Neural progenitor cell (in vitro differentiated cells): ENCODE measurements around the gene DQX1. TPM values are rescaled to one million over a fixed set of nuclear protein-coding genes. Genes with fewer than 3 reads are reported as not detected.

Experiments
- DNase-seq: peaks from one replicate; pipeline ENCODE4 v3.0.0-alpha.2; 2016; ENCODE audit warnings: low spot score
- H2AFZ ChIP-seq: fragments of 200-600 bp; sonication (generic); replicated peaks from 2 replicates; pipeline ENCODE4 v1.6.1; 2016; ENCODE audit warnings: antibody characterized with exemption
- H3F3A ChIP-seq: fragments of 200-600 bp; sonication (generic); 2 replicates; pipeline ENCODE4 v1.6.1; 2016; ENCODE audit warnings: antibody characterized with exemption, low read depth
- H3K27ac ChIP-seq: fragments of 200-600 bp; sonication (generic); 2 replicates; pipeline ENCODE4 v1.5.1; 2016; ENCODE audit warnings: mild to moderate bottlenecking
- H3K27me3 ChIP-seq: fragments of 200-600 bp; sonication (generic); 2 replicates; pipeline ENCODE4 v1.6.1; 2016; ENCODE audit warnings: mild to moderate bottlenecking, moderate library complexity
- H3K36me3 ChIP-seq: fragments of 200-600 bp; sonication (generic); 2 replicates; pipeline ENCODE4 v1.5.1; 2016
- H3K4me1 ChIP-seq: fragments of 200-600 bp; sonication (generic); 2 replicates; pipeline ENCODE4 v1.6.1; 2016; ENCODE audit warnings: mixed run types
- H3K4me2 ChIP-seq: fragments of 200-600 bp; sonication (generic); 2 replicates; pipeline ENCODE4 v1.6.1; 2016
- H3K4me3 ChIP-seq: fragments of 200-600 bp; sonication (generic); 2 replicates; pipeline ENCODE4 v1.5.1; 2016
- H3K79me2 ChIP-seq: fragments of 200-600 bp; sonication (generic); 2 replicates; pipeline ENCODE4 v1.6.1; 2016; ENCODE audit warnings: low read depth
- H3K9ac ChIP-seq: fragments of 200-600 bp; sonication (generic); 2 replicates; pipeline ENCODE4 v1.6.1; 2016
- H3K9me3 ChIP-seq: fragments of 200-600 bp; sonication (generic); 2 replicates; pipeline ENCODE4 v1.5.1; 2016; ENCODE audit warnings: low read depth
- H4K20me1 ChIP-seq: fragments of 200-600 bp; sonication (generic); 2 replicates; pipeline ENCODE4 v1.6.1; 2016; ENCODE audit warnings: low read depth
- H3K27ac Mint-ChIP-seq: 3 replicates; pipeline ENCODE4 v1.8.0; 2021; ENCODE audit warnings: mixed read lengths
- H3K27me3 Mint-ChIP-seq: 2 replicates; pipeline ENCODE4 v1.8.0; 2022; ENCODE audit warnings: low read depth, mild to moderate bottlenecking, inconsistent platforms, moderate library complexity, mixed read lengths; ENCODE audit not compliant: insufficient read depth
- H3K36me3 Mint-ChIP-seq: 3 replicates; pipeline ENCODE4 v1.8.0; 2021; ENCODE audit warnings: mixed read lengths
- H3K4me1 Mint-ChIP-seq: 3 replicates; pipeline ENCODE4 v1.8.0; 2021; ENCODE audit warnings: mixed read lengths
- H3K4me3 Mint-ChIP-seq: 3 replicates; pipeline ENCODE4 v1.8.0; 2021; ENCODE audit warnings: mild to moderate bottlenecking, moderate library complexity, mixed read lengths
- H3K9me3 Mint-ChIP-seq: 3 replicates; pipeline ENCODE4 v1.8.0; 2020; ENCODE audit warnings: mixed read lengths
- CTCF ChIP-seq: fragments of 200-600 bp; sonication (generic); IDR thresholded peaks from 2 replicates; pipeline ENCODE4 v1.5.1; 2017; ENCODE audit warnings: antibody characterized with exemption, mild to moderate bottlenecking
- EZH2 ChIP-seq: fragments of 200-600 bp; sonication (generic); IDR thresholded peaks from 2 replicates; pipeline ENCODE4 v1.6.1; 2017; ENCODE audit warnings: antibody characterized with exemption, mild to moderate bottlenecking, moderate library complexity
- EZH2phosphoT487 ChIP-seq: fragments of 200-600 bp; sonication (generic); IDR thresholded peaks from 2 replicates; pipeline ENCODE4 v1.6.1; 2017; ENCODE audit warnings: antibody characterized with exemption
- total RNA-seq: library from RNA; depleted of rRNA; stranded (reverse); fragments of >200 nt; gene quantifications from 2 replicates; pipeline ENCODE4 v1.2.3, GENCODE V29; 2015; ENCODE audit warnings: low replicate concordance

Gene DQX1
- total RNA-seq, 1 donor from 2014 or later: 0.11 TPM

- no peaks in the 10 kb centered on the region for H3K4me1 Mint-ChIP-seq
- H2AFZ ChIP-seq: no peak overlapping the region
- peaks cover 2% of the 10 kb centered on the region for H3K27me3 Mint-ChIP-seq
- no peaks in the 10 kb centered on the region for H3K36me3 ChIP-seq
- TF ChIP-seq EZH2phosphoT487 (no peak), EZH2 (no peak), CTCF (no peak)
- no peaks in the 10 kb centered on the region for H3F3A ChIP-seq
- H3K27ac ChIP-seq: no peak overlapping the region
- no peaks in the 10 kb centered on the region for H3K79me2 ChIP-seq
- H3K4me2 ChIP-seq: no peak overlapping the region
- peaks cover 22% of the 10 kb centered on the region for H3K27me3 ChIP-seq
- no peak overlapping the region for H3K4me3 ChIP-seq
- no peaks in the 10 kb centered on the region for H3K9me3 ChIP-seq
- H3K4me1 ChIP-seq: no peaks in the 10 kb centered on the region
- no peak overlapping the region for H3K9ac ChIP-seq
- H3K27ac Mint-ChIP-seq: no peak overlapping the region
- H3K36me3 Mint-ChIP-seq: no peaks in the 10 kb centered on the region
- no peak for DNase-seq
- no peaks in the 10 kb centered on the region for H4K20me1 ChIP-seq
- no peak overlapping the region for H3K4me3 Mint-ChIP-seq
- no peaks in the 10 kb centered on the region for H3K9me3 Mint-ChIP-seq
Observed at GRCh38 chr2:74567881-74568280, 41.9 kb upstream of the DQX1 start.

GRCh38 chr2:74566754-74567085, 40.7 kb upstream of the DQX1 start:
- H3K4me1 Mint-ChIP-seq: peaks cover 2% of the 10 kb centered on the region
- Histone ChIP-seq H3K36me3 (no peaks in the 10 kb centered on the region), H4K20me1 (no peaks in the 10 kb centered on the region), H3K9ac (no peak overlapping the region), H3F3A (no peaks in the 10 kb centered on the region), H3K4me2 (no peak overlapping the region), H3K4me3 (no peak overlapping the region), H3K79me2 (no peaks in the 10 kb centered on the region), H3K9me3 (no peaks in the 10 kb centered on the region), H3K4me1 (no peaks in the 10 kb centered on the region), H2AFZ (no peak overlapping the region), H3K27me3 (peaks cover 33% of the 10 kb centered on the region), H3K27ac (no peak overlapping the region)
- H3K9me3 Mint-ChIP-seq: no peaks in the 10 kb centered on the region
- H3K36me3 Mint-ChIP-seq: no peaks in the 10 kb centered on the region
- H3K27ac Mint-ChIP-seq: no peak overlapping the region
- DNase-seq: no peak
- H3K27me3 Mint-ChIP-seq: peaks cover 7% of the 10 kb centered on the region
- no peak for TF ChIP-seq EZH2phosphoT487
- TF ChIP-seq CTCF: no peak
- TF ChIP-seq EZH2: no peak
- H3K4me3 Mint-ChIP-seq: no peak overlapping the region

GRCh38 chr2:74566076-74566753, 40.2 kb upstream of the DQX1 start:
- no peaks in the 10 kb centered on the region for H4K20me1 ChIP-seq
- peaks cover 2% of the 10 kb centered on the region for H3K4me1 Mint-ChIP-seq
- H3K27me3 ChIP-seq: peaks cover 38% of the 10 kb centered on the region
- no peaks in the 10 kb centered on the region for H3K9me3 ChIP-seq
- H3K27ac ChIP-seq: no peak overlapping the region
- no peak for DNase-seq
- no peak overlapping the region for H3K4me3 Mint-ChIP-seq
- no peaks in the 10 kb centered on the region for H3K4me1 ChIP-seq
- no peak overlapping the region for H3K27ac Mint-ChIP-seq
- peaks cover 7% of the 10 kb centered on the region for H3K27me3 Mint-ChIP-seq
- H3K79me2 ChIP-seq: no peaks in the 10 kb centered on the region
- H3K4me2 ChIP-seq: no peak overlapping the region
- no peak overlapping the region for H2AFZ ChIP-seq
- no peaks in the 10 kb centered on the region for H3K36me3 ChIP-seq
- H3K4me3 ChIP-seq: no peak overlapping the region
- no peaks in the 10 kb centered on the region for H3K9me3 Mint-ChIP-seq
- no peak overlapping the region for H3K9ac ChIP-seq
- no peaks in the 10 kb centered on the region for H3F3A ChIP-seq
- no peaks in the 10 kb centered on the region for H3K36me3 Mint-ChIP-seq
- TF ChIP-seq CTCF (no peak), EZH2phosphoT487 (no peak), EZH2 (no peak)
